ENCODE measurements around the gene DBT. TPM values are rescaled to one million over a fixed set of nuclear protein-coding genes. Genes with fewer than 3 reads are reported as not detected.
A peak's percentile ranks its signal among the peaks of the same experiment; 100 is the strongest.
"Not testable (repeated sequence)": the region's sequence is repeated elsewhere in the genome, so short reads cannot be mapped to it uniquely, and the experiment has no call there.

DBT gene
- total RNA-seq = 1 to 10 TPM; 5.3 to 7.7 TPM

DNA sequence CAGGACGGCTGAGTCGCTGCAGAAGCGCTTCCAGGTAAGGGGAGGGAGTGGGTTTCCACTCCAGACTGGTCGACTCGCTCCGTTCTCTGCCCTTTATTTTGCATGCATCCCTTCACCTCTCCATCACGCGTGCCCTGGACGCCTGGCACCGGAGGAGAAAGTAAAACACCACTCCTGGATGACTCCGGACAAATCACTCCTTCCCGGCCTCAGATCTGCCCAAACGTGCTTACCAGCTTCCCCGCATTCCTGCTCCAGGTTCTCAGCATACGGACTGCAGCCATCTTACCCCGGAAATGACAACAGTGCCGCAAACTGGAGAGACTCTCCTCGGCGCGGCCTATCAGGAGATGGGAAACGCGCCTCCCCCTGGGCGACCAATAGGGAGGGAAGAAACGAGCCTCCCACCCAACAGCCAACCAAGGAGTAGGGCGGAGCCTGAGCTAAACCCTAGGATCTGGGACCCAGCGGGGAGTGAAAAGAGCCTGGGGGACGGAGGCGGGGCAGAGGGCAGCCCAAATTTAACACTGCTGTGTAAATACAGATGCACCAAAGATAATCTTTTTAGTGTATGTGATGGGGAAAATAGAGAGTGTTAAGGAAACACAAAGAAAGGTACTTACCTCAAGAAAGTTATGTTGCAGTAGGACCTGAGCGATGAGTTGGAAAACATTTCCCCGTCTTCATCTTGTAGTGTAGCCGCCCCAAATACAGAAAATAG lies at the start of gene DBT:
Gene DBT, minus strand, starts transcription at position 298 of the 721 bp plus-strand sequence. Its CDS starts 14 bp downstream, at position 284.
- TF ChIP-seq, protein P1, sequence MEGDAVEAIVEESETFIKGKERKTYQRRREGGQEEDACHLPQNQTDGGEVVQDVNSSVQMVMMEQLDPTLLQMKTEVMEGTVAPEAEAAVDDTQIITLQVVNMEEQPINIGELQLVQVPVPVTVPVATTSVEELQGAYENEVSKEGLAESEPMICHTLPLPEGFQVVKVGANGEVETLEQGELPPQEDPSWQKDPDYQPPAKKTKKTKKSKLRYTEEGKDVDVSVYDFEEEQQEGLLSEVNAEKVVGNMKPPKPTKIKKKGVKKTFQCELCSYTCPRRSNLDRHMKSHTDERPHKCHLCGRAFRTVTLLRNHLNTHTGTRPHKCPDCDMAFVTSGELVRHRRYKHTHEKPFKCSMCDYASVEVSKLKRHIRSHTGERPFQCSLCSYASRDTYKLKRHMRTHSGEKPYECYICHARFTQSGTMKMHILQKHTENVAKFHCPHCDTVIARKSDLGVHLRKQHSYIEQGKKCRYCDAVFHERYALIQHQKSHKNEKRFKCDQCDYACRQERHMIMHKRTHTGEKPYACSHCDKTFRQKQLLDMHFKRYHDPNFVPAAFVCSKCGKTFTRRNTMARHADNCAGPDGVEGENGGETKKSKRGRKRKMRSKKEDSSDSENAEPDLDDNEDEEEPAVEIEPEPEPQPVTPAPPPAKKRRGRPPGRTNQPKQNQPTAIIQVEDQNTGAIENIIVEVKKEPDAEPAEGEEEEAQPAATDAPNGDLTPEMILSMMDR (IDR thresholded peaks at IDR 0.05) = no peak
- Histone ChIP-seq H3K27ac (peak within 1 kb of the TSS; percentile 87 to 96), H3K9me3 (no peaks in the 10 kb centered on the region), H3K36me3 (no peaks in the 10 kb centered on the region), H3K4me1 (ENCODE audit: control insufficient read depth in 1 of 2, low read depth in 2 of 2) (peaks cover 5 to 15% of the 10 kb centered on the region in 2 donors), H3K27me3 (replicated peaks; ENCODE audit: insufficient read depth) (no peaks in the 10 kb centered on the region), H3K4me3 (peak within 1 kb of the TSS; percentile 80)
- DNase-seq (ENCODE audit: low spot score) (peak; percentile 96), ATAC-seq (ENCODE audit: insufficient number of reproducible peaks, low FRiP score, low read depth) (peak; percentile 97)

DNA sequence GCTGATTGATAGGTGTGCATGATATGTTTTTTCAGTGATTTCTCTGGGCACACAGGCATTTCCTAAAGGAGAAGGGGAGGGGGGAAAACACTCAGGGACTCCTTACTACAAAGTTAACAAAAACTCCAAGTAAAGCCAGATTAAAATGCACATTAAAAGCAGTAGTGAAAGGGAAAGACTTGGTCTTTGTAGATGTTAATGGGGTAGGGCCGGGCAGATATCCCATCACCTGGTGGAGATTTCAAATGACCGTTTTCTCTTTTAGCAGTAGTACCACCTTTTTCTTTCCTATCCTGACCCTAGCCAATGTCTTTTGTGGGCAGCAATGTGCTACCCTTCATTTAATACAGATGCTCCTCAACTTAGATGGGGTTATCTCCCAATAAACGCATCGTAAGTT lies 48.9 kb upstream of the DBT start:
- Histone ChIP-seq H3K4me3 (no peak overlapping the region), H3K27ac (no peak overlapping the region), H3K4me1 (ENCODE audit: control insufficient read depth in 1 of 2, low read depth in 2 of 2) (no peaks in the 10 kb centered on the region), H3K27me3 (replicated peaks; ENCODE audit: insufficient read depth) (no peaks in the 10 kb centered on the region), H3K9me3 (no peaks in the 10 kb centered on the region), H3K36me3 (no peaks in the 10 kb centered on the region)
- DNase-seq (ENCODE audit: low spot score) (no peak), ATAC-seq (ENCODE audit: insufficient number of reproducible peaks, low FRiP score, low read depth) (no peak)
- TF ChIP-seq, protein P1 (IDR thresholded peaks at IDR 0.05) = no peak

DNA sequence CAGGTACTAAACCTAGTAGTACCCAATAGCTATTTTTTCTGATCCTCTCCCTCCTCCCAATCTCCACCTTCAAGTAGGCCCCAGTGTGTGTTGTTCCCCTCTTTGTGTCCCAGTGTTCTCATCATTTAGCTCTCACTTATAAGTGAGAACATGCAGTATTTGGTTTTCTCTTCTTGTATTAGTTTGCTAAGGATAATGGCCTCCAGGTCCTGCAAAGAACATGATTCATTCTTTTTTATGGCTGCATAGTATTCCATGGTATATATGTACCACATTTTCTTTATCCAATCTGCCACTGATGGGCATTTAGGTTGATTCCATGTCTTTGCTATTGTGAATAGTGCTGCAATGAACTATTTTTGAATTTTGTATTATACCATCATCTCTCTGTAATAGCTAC lies 47.4 kb upstream of the DBT start:
- H3K4me3 ChIP-seq; H3K9me3 ChIP-seq; ATAC-seq (ENCODE audit: insufficient number of reproducible peaks, low FRiP score, low read depth); H3K27me3 ChIP-seq (replicated peaks; ENCODE audit: insufficient read depth); H3K27ac ChIP-seq; H3K36me3 ChIP-seq; DNase-seq (ENCODE audit: low spot score); H3K4me1 ChIP-seq (ENCODE audit: control insufficient read depth in 1 of 2, low read depth in 2 of 2): not testable (repeated sequence)

DNA sequence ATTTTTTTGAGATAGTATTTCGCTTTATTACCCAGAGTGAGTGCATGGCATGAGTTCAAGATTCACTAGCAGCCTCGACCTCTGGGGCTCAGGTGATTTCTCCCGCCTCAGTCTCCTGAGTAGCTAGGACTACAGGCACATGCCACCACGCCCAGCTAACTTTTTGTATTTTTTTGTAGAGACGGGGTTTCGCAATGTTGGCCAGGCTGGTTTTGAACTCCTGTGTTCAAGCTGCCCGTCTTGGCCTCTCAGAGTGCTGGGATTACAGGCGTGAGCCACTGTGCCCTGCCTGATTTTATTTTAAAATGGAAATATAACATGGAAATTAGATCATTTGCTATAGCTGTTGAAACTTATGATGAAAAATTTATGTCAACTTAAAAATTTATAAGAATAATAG lies 46.5 kb upstream of the DBT start:
- TF ChIP-seq, protein P1 (IDR thresholded peaks at IDR 0.05) = no peak
- no peaks in the 10 kb centered on the region for H3K4me1 ChIP-seq (ENCODE audit: control insufficient read depth in 1 of 2, low read depth in 2 of 2)
- ATAC-seq (ENCODE audit: insufficient number of reproducible peaks, low FRiP score, low read depth) (no peak), DNase-seq (ENCODE audit: low spot score) (no peak)
- H3K36me3 ChIP-seq = peaks cover 4% of the 10 kb centered on the region
- no peak overlapping the region for H3K27ac ChIP-seq
- H3K4me3 ChIP-seq = no peak overlapping the region
- H3K27me3 ChIP-seq (replicated peaks; ENCODE audit: insufficient read depth) = no peaks in the 10 kb centered on the region
- H3K9me3 ChIP-seq = no peaks in the 10 kb centered on the region

DNA sequence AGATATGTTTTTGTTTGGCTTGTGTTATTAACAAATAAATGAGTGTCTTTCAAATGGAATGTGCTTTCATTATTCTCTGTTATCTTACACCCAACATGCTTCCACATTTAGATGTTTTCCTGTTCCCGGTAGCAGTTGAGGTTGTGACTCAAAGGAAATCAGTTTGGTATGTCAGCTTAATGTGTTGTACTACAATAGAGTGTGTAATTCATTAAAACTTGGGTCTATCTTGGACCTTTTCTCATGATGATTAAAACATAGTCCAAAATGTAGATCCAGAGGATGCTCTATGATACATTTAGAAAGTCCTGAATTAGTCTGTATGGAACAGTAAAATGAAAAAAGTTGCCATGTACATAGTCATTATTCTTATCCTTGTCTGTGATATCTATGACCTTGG lies 43.1 kb upstream of the DBT start:
- DNase-seq (ENCODE audit: low spot score) (no peak), ATAC-seq (ENCODE audit: insufficient number of reproducible peaks, low FRiP score, low read depth) (no peak)
- Histone ChIP-seq H3K4me1 (ENCODE audit: control insufficient read depth in 1 of 2, low read depth in 2 of 2) (no peaks in the 10 kb centered on the region), H3K27ac (no peak overlapping the region), H3K36me3 (peaks cover 12% of the 10 kb centered on the region), H3K4me3 (no peak overlapping the region), H3K27me3 (replicated peaks; ENCODE audit: insufficient read depth) (no peaks in the 10 kb centered on the region), H3K9me3 (no peaks in the 10 kb centered on the region)
- TF ChIP-seq, protein P1 (IDR thresholded peaks at IDR 0.05) = no peak

DNA sequence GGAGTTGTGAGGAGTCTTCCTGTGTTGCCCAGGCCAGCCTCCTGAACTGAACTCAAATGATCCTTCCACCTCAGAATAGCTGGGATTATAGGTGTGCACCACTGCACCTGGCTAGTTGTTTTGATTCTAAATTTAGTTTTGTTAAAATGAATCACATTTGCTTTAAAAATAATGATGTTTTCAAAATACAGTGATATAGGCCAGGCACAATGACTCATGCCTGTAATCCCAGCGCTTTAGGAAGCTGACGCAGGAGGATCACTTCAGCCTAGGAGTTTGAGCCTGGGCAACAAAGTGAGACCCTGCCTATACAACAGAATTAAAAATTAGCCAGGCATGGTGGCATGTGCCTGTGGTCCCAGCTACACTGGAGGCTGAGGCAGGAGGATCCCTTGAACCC lies 40.7 kb upstream of the DBT start:
- DNase-seq (ENCODE audit: low spot score) (no peak), ATAC-seq (ENCODE audit: insufficient number of reproducible peaks, low FRiP score, low read depth) (no peak)
- H3K36me3 ChIP-seq = peaks cover 27% of the 10 kb centered on the region
- TF ChIP-seq, protein P1 (IDR thresholded peaks at IDR 0.05) = no peak
- H3K4me1 ChIP-seq (ENCODE audit: control insufficient read depth in 1 of 2, low read depth in 2 of 2) = no peaks in the 10 kb centered on the region
- H3K27me3 ChIP-seq (replicated peaks; ENCODE audit: insufficient read depth) = no peaks in the 10 kb centered on the region
- no peaks in the 10 kb centered on the region for H3K9me3 ChIP-seq
- no peak overlapping the region for H3K4me3 ChIP-seq
- no peak overlapping the region for H3K27ac ChIP-seq
